GM23248 (cell line): Measurements from ENCODE around the gene HSBP1L1.

ENCODE experiments used
- EZH2 ChIP-seq: fragments of 200-600 bp; sonication (generic); IDR thresholded peaks from 2 replicates; pipeline ENCODE4 v1.6.1; 2018; ENCODE audit warnings: antibody characterized with exemption, mild to moderate bottlenecking; ENCODE audit not compliant: insufficient read depth, poor library complexity, severe bottlenecking
- EZH2phosphoT487 ChIP-seq: fragments of 200-600 bp; sonication (generic); IDR thresholded peaks from 2 replicates; pipeline ENCODE4 v1.6.1; 2018; ENCODE audit warnings: antibody characterized with exemption, moderate library complexity, mild to moderate bottlenecking, low read depth; ENCODE audit not compliant: insufficient read depth

GRCh38 chr18:79963658-79964329 is 649 bp upstream of the HSBP1L1 start:
- TF ChIP-seq EZH2 = no peak
- no peak for TF ChIP-seq EZH2phosphoT487
